ENCODE measurements around the gene CRELD1. TPM values are rescaled to one million over a fixed set of nuclear protein-coding genes. Genes with fewer than 3 reads are reported as not detected.
"Not testable (repeated sequence)": the region's sequence is repeated elsewhere in the genome, so short reads cannot be mapped to it uniquely, and the experiment has no call there.

The CRELD1 gene
- total RNA-seq, 6 experiments from 2014 or later, result 22.4 to 43.5 (median 30.5) TPM

DNA sequence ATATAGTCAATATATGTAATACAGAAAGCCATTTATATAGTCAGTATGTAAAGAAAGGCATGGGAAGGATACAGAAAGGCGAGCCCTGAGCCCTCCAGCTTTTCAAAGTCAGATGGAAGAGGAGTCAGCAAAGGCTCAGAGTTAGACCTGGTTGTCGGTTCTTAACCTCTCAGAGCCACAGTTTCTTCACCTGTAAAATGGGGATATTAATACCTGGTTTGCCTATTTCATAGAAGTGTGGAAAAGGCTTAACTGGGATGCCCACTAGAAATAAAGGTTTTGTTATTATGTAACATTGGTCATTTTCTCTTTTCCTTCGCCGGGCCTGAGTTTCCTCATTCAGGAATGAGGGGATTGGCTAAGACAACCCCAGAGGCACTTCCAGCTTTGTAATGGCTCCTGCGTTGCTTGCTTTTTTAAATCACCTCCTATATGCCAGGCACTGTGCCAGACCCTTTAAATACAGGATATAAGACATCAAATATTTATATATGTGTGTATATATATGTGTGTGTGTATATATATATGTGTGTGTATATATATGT is 2.4 kb downstream of the CRELD1 start:
- no peak for DNase-seq
- 81% methylated on average over 5 of the region's 5 CpGs for WGBS (ENCODE audit: insufficient coverage, low coverage, low lambda C conversion rate, missing lambda C conversion rate)
- Histone ChIP-seq H3K27ac (no peak overlapping the region), H3K4me1 (peaks cover 0 to 30% (median 7%) of the 10 kb centered on the region in 4 donors), H3K4me3 (no peak overlapping the region), H3K9me3 (no peaks in the 10 kb centered on the region), H3K36me3 (peaks cover 0 to 12% (median 0%) of the 10 kb centered on the region in 4 donors), H3K27me3 (no peaks in the 10 kb centered on the region)
- ATAC-seq, result no peak
- intact Hi-C loops (cut with DNase I), result loop anchor here in 1 of 2 donors (10.0 kb wide), 1 partner anchor 289 kb away; no protein-coding TSS in a partner anchor
- no peak for TF ChIP-seq POLR2A (IDR thresholded peaks at IDR 0.05)
- TF ChIP-seq, protein P1, sequence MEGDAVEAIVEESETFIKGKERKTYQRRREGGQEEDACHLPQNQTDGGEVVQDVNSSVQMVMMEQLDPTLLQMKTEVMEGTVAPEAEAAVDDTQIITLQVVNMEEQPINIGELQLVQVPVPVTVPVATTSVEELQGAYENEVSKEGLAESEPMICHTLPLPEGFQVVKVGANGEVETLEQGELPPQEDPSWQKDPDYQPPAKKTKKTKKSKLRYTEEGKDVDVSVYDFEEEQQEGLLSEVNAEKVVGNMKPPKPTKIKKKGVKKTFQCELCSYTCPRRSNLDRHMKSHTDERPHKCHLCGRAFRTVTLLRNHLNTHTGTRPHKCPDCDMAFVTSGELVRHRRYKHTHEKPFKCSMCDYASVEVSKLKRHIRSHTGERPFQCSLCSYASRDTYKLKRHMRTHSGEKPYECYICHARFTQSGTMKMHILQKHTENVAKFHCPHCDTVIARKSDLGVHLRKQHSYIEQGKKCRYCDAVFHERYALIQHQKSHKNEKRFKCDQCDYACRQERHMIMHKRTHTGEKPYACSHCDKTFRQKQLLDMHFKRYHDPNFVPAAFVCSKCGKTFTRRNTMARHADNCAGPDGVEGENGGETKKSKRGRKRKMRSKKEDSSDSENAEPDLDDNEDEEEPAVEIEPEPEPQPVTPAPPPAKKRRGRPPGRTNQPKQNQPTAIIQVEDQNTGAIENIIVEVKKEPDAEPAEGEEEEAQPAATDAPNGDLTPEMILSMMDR (IDR thresholded peaks at IDR 0.05), result no peak

DNA sequence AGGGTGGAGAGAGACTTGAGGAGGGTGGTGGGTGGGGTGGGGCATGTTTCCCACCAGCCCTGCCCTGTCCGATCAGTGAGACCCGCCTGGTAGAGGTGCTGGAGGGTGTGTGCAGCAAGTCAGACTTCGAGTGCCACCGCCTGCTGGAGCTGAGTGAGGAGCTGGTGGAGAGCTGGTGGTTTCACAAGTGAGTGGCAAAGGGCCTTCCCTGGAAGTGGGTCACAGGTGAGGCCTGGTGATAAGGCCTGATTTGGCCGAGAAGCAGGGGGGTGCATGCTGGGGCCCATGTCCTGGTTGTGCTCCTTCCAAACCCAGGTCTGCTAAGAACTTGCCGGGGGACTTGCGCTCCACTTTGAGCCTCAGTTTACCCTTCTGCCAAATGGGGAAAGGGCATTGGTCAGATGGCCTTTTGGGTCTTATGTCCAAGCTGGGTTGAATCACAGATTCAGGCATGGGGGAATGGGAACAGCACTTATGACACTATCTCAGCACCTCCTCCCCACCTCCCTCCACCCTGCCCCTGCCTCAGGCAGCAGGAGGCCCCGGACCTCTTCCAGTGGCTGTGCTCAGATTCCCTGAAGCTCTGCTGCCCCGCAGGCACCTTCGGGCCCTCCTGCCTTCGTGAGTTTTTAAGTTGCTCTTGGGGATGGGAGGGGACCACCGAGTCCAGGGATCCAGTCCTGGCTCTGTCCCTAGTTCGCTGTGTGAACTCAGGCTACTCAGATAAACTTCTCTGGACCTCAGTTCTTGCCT is 4.0 kb downstream of the CRELD1 start:
- H3K36me3 ChIP-seq, result peaks cover 0 to 19% (median 0%) of the 10 kb centered on the region in 4 donors
- H3K9me3 ChIP-seq, result no peaks in the 10 kb centered on the region
- ATAC-seq (no peak), DNase-seq (no peak)
- intact Hi-C loops (cut with DNase I), result loop anchor here in 1 of 2 donors (10.0 kb wide), 1 partner anchor 287 kb away; no protein-coding TSS in a partner anchor
- TF ChIP-seq, protein P1 (IDR thresholded peaks at IDR 0.05), result no peak
- TF ChIP-seq POLR2A (IDR thresholded peaks at IDR 0.05), result no peak
- H3K4me1 ChIP-seq, result peaks cover 0 to 22% (median 5%) of the 10 kb centered on the region in 4 donors
- WGBS (ENCODE audit: insufficient coverage, low coverage, low lambda C conversion rate, missing lambda C conversion rate), result 89% methylated on average over 11 of the region's 13 CpGs
- H3K4me3 ChIP-seq, result no peak overlapping the region
- H3K27me3 ChIP-seq, result no peaks in the 10 kb centered on the region
- no peak overlapping the region for H3K27ac ChIP-seq

GRCh38 chr3:9938966-9939365 is 5.3 kb downstream of the CRELD1 start:
- Histone ChIP-seq H3K4me3 (no peak overlapping the region), H3K4me1 (peaks cover 0 to 22% (median 5%) of the 10 kb centered on the region in 4 donors), H3K27ac (no peak overlapping the region), H3K27me3 (no peaks in the 10 kb centered on the region), H3K36me3 (peaks cover 0 to 24% (median 0%) of the 10 kb centered on the region in 4 donors), H3K9me3 (no peaks in the 10 kb centered on the region)
- intact Hi-C loops (cut with DNase I), result loop anchor here in 1 of 2 donors (10.0 kb wide), 1 partner anchor 286 kb away; no protein-coding TSS in a partner anchor
- 94% methylated on average over 2 of the region's 2 CpGs for WGBS (ENCODE audit: insufficient coverage, low coverage, low lambda C conversion rate, missing lambda C conversion rate)
- no peak for ATAC-seq
- TF ChIP-seq, protein P1 (IDR thresholded peaks at IDR 0.05), result no peak
- no peak for TF ChIP-seq POLR2A (IDR thresholded peaks at IDR 0.05)
- no peak for DNase-seq

DNA sequence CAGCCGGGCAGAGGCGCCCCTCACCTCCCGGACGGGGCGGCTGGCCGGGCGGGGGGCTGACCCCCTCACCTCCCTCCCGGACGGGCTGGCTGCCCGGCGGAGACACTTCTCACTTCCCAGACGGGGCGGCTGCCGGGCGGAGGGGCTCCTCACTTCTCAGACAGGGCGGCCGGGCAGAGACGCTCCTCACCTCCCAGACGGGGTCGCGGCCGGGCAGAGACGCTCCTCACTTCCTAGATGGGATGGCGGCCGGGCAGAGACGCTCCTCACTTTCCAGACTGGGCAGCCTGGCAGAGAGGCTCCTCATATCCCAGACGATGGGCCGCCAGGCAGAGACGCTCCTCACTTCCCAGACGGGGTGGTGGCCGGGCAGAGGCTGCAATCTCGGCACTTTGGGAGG is 6.3 kb downstream of the CRELD1 start:
- H3K9me3 ChIP-seq, ATAC-seq, H3K27me3 ChIP-seq, H3K4me3 ChIP-seq, H3K27ac ChIP-seq, DNase-seq: not testable (repeated sequence)
- peaks cover 0 to 15% (median 2%) of the 10 kb centered on the region in 4 donors for H3K4me1 ChIP-seq
- intact Hi-C loops (cut with DNase I), result loop anchor here in 1 of 2 donors (10.0 kb wide), 1 partner anchor 285 kb away; no protein-coding TSS in a partner anchor
- WGBS (ENCODE audit: insufficient coverage, low coverage, low lambda C conversion rate, missing lambda C conversion rate), result 80% methylated on average over 1 of the region's 32 CpGs
- peaks cover 0 to 24% (median 0%) of the 10 kb centered on the region in 4 donors for H3K36me3 ChIP-seq

GRCh38 chr3:9940746-9941145 is 7.1 kb downstream of the CRELD1 start:
- Histone ChIP-seq H3K36me3 (peaks cover 0 to 24% (median 0%) of the 10 kb centered on the region in 4 donors), H3K27ac (no peak overlapping the region), H3K9me3 (no peaks in the 10 kb centered on the region), H3K4me1 (peaks cover 0 to 7% (median 0%) of the 10 kb centered on the region in 4 donors), H3K4me3 (no peak overlapping the region), H3K27me3 (no peaks in the 10 kb centered on the region)
- no peak for TF ChIP-seq POLR2A (IDR thresholded peaks at IDR 0.05)
- TF ChIP-seq, protein P1 (IDR thresholded peaks at IDR 0.05), result no peak
- ATAC-seq, result no peak
- WGBS (ENCODE audit: insufficient coverage, low coverage, low lambda C conversion rate, missing lambda C conversion rate), result no CpG with 5 or more reads among the region's 10 CpGs
- intact Hi-C loops (cut with DNase I), result no loop called here
- no peak for DNase-seq

Measured in right lobe of liver (tissue), 6 donors.